SU-DHL-6 (cell line): ENCODE measurements around the gene MNS1.
"Not testable (repeated sequence)": the region's sequence is repeated elsewhere in the genome, so short reads cannot be mapped to it uniquely, and the experiment has no call there.

ENCODE experiments used
- H2AFZ ChIP-seq: fragments of 200-600 bp; sonication (generic); 2 replicates; pipeline ENCODE4 v1.6.1; 2014; ENCODE audit warnings: low read depth, mild to moderate bottlenecking, moderate library complexity, mixed read lengths, antibody characterized with exemption, low read length; ENCODE audit not compliant: severe bottlenecking
- H3F3A ChIP-seq: fragments of 200-600 bp; shearing (Covaris generic); 2 replicates; pipeline ENCODE4 v1.6.0; 2016; ENCODE audit warnings: antibody characterized with exemption, mild to moderate bottlenecking; ENCODE audit not compliant: insufficient read depth
- H3K27ac ChIP-seq: fragments of 200-600 bp; sonication (generic); 2 replicates; pipeline ENCODE4 v1.5.1; 2016; ENCODE audit warnings: low read depth, mild to moderate bottlenecking, low read length, moderate library complexity, mixed read lengths
- H3K27me3 ChIP-seq: fragments of 200-600 bp; sonication (generic), shearing (Covaris generic); 2 replicates; pipeline ENCODE4 v1.6.0; 2014; ENCODE audit warnings: mild to moderate bottlenecking, low read length
- H3K36me3 ChIP-seq: fragments of 200-600 bp; sonication (generic); 2 replicates; pipeline ENCODE4 v1.6.1; 2014; ENCODE audit warnings: mild to moderate bottlenecking, low read length, mixed read lengths
- H3K4me2 ChIP-seq: fragments of 300-600, 200-600 bp; shearing (Covaris generic), sonication (generic); 2 replicates; pipeline ENCODE4 v1.6.0; 2014; ENCODE audit warnings: low read length, low read depth, mild to moderate bottlenecking; ENCODE audit not compliant: poor library complexity, severe bottlenecking
- H3K4me3 ChIP-seq: fragments of 200-600 bp; sonication (generic); 2 replicates; pipeline ENCODE4 v1.5.1; 2014; ENCODE audit warnings: antibody characterized with exemption, low read length, mild to moderate bottlenecking, mixed read lengths; ENCODE audit not compliant: insufficient read depth, poor library complexity, severe bottlenecking
- H3K79me2 ChIP-seq: fragments of 200-600 bp; sonication (generic); 2 replicates; pipeline ENCODE4 v1.6.1; 2014; ENCODE audit warnings: mild to moderate bottlenecking, low read length, moderate library complexity; ENCODE audit not compliant: insufficient read depth
- H3K9ac ChIP-seq: fragments of 200-600 bp; sonication (generic); 2 replicates; pipeline ENCODE4 v1.7.0; 2014; ENCODE audit warnings: mild to moderate bottlenecking, low read length
- H3K9me2 ChIP-seq: fragments of 200-600 bp; sonication (generic); replicated peaks from 2 replicates; pipeline ENCODE4 v1.6.1; 2014; ENCODE audit warnings: low read length; ENCODE audit not compliant: insufficient read depth
- H3K9me3 ChIP-seq: fragments of 200-600 bp; sonication (generic); 2 replicates; pipeline ENCODE4 v1.6.1; 2014; ENCODE audit warnings: low read length, mixed read lengths; ENCODE audit not compliant: insufficient read depth
- H4K20me1 ChIP-seq: fragments of 200-600 bp; sonication (generic); 2 replicates; pipeline ENCODE4 v1.6.1; 2014; ENCODE audit warnings: low read depth, mild to moderate bottlenecking, antibody characterized with exemption, low read length, moderate library complexity, mixed read lengths
- EZH2phosphoT487 ChIP-seq: fragments of 200-600 bp; sonication (generic), shearing (Covaris generic); conservative IDR thresholded peaks from 2 replicates; pipeline ENCODE4 v1.6.1; 2018; ENCODE audit warnings: mild to moderate bottlenecking, antibody characterized with exemption, low read length, moderate library complexity, mixed read lengths
- TF ChIP-seq, protein P1 (sequence below): fragments of 200-600 bp; sonication (generic); IDR thresholded peaks from one replicate; pipeline ENCODE4 v1.5.1; 2017; ENCODE audit warnings: antibody characterized with exemption, mild to moderate bottlenecking, low read length, moderate library complexity; ENCODE audit not compliant: insufficient read depth, poor library complexity, severe bottlenecking

MNS1 gene

DNA sequence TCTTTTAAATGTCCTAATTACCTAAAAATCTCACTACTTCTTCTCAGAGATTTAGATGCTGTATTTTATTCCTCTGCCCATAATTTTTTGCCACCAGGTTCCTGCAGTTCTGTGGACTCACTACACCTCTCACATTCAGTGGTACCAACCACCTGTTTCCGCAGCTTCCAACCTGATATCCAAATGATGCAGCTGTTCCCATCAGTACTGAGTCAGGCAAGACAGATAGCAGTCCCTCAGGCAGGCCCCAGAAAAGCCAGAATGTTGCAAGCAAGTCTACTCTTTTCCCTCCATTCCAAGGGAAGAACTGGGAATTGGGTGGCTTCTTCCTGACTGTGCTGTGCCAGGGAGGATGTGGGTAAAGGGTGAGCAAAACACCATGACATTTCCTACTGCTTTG lies 39.0 kb downstream of the MNS1 start:
- no peaks in the 10 kb centered on the region for H4K20me1 ChIP-seq
- H3K27ac ChIP-seq: no peak overlapping the region
- no peaks in the 10 kb centered on the region for H3K9me3 ChIP-seq
- peaks cover 8% of the 10 kb centered on the region for H3K36me3 ChIP-seq
- TF ChIP-seq, protein P1, sequence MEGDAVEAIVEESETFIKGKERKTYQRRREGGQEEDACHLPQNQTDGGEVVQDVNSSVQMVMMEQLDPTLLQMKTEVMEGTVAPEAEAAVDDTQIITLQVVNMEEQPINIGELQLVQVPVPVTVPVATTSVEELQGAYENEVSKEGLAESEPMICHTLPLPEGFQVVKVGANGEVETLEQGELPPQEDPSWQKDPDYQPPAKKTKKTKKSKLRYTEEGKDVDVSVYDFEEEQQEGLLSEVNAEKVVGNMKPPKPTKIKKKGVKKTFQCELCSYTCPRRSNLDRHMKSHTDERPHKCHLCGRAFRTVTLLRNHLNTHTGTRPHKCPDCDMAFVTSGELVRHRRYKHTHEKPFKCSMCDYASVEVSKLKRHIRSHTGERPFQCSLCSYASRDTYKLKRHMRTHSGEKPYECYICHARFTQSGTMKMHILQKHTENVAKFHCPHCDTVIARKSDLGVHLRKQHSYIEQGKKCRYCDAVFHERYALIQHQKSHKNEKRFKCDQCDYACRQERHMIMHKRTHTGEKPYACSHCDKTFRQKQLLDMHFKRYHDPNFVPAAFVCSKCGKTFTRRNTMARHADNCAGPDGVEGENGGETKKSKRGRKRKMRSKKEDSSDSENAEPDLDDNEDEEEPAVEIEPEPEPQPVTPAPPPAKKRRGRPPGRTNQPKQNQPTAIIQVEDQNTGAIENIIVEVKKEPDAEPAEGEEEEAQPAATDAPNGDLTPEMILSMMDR: no peak
- TF ChIP-seq EZH2phosphoT487: no peak
- H3F3A ChIP-seq: no peaks in the 10 kb centered on the region
- no peak overlapping the region for H3K9ac ChIP-seq
- H3K79me2 ChIP-seq: no peaks in the 10 kb centered on the region
- H3K4me3 ChIP-seq: no peak overlapping the region
- H3K4me2 ChIP-seq: no peak overlapping the region
- no peaks in the 10 kb centered on the region for H3K9me2 ChIP-seq
- H3K27me3 ChIP-seq: no peaks in the 10 kb centered on the region
- no peak overlapping the region for H2AFZ ChIP-seq

DNA sequence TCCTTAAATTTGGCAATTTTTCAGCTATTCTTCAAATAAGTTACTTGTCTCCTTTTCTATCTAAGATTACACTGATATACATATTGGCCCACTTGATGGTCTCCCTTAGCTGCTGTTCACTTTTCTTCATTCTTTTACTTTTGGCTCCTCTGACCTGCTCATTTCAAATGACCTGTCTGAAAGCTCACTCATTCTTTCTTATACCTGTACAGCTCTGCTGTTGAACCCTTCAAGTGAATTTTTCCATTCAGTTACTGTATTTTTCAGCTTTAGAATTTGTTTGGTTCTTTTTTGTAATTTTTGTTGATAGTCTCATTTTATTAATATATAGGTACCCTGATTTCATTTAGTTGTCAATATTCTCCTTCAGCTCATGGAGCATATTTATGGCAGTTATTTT lies 39.7 kb downstream of the MNS1 start:
- H3K79me2 ChIP-seq: no peaks in the 10 kb centered on the region
- TF ChIP-seq EZH2phosphoT487: no peak
- TF ChIP-seq, protein P1: no peak
- H3K9me2 ChIP-seq: no peaks in the 10 kb centered on the region
- H2AFZ ChIP-seq: no peak overlapping the region
- no peaks in the 10 kb centered on the region for H3F3A ChIP-seq
- H4K20me1 ChIP-seq: no peaks in the 10 kb centered on the region
- H3K27ac ChIP-seq: no peak overlapping the region
- H3K27me3 ChIP-seq: no peaks in the 10 kb centered on the region
- H3K9me3 ChIP-seq: no peaks in the 10 kb centered on the region
- no peak overlapping the region for H3K4me3 ChIP-seq
- H3K9ac ChIP-seq: no peak overlapping the region
- peaks cover 8% of the 10 kb centered on the region for H3K36me3 ChIP-seq
- no peak overlapping the region for H3K4me2 ChIP-seq

DNA sequence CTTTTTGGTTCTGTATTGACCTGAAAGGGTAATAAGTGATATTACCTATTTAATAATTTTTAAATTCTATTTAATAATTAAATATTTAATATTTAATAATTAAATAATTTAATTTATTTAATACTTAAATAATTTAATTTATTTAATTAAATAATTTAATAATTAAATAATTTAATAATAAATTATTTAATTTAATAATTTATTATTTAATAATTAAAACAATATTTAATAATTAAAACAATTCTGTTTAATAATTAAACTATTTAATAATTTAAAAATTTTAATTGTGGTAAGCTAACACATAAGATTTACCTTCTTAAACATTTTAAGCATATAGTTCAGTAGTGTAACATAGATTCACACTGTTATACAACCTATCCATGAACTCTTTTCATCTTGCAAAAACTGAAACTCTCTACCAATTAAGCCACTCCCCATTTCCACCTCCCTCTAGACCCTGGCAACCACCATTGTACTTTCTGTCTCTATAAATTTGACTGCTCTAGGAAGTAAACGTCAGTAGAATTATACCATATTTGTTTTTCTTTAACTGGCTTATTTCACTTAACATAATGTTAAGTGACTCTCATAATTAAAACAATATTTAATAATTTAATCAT lies 51.7 kb downstream of the MNS1 start:
- not testable (repeated sequence) for H2AFZ ChIP-seq, H3K79me2 ChIP-seq

DNA sequence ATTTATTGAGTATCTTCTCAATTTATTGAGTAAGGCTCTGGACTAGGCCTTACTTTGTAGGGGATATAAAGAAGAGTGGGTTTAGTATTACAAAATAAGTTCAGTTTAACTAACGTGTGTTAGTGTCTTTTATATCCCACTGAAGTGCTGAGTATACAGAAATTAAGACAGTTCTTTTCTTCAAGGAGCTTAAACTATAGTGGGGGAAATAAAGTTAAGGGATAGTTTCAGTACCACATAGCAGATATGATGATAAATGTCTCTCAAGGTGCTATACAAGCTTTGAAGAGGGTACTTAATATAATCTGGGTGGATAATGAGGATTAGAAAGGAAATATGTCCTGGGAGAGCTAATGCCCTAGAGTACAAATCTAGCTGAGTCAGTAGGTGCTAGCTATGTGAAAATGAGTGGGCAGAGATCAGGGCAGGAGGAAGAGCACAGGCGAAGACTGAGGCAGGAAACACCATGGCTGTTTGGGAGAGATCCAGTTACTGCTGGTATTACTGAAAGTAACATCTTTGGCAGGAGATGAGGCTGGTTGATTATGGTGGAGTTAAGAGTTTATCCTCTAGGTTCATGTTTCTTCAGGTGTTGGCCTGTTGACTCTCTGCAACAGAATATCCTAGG lies 53.7 kb downstream of the MNS1 start:
- H3K4me2 ChIP-seq: no peak overlapping the region
- peaks cover 10% of the 10 kb centered on the region; the same call in 1 of the 2 replicates for H3K36me3 ChIP-seq
- peaks cover 4% of the 10 kb centered on the region; the same call in 1 of the 2 replicates for H3K9me3 ChIP-seq
- H2AFZ ChIP-seq: no peak overlapping the region
- H3K4me3 ChIP-seq: no peak overlapping the region
- H3F3A ChIP-seq: no peaks in the 10 kb centered on the region
- H3K79me2 ChIP-seq: no peaks in the 10 kb centered on the region
- H3K9ac ChIP-seq: no peak overlapping the region
- TF ChIP-seq, protein P1: no peak
- no peak for TF ChIP-seq EZH2phosphoT487
- no peaks in the 10 kb centered on the region for H4K20me1 ChIP-seq
- H3K27me3 ChIP-seq: no peaks in the 10 kb centered on the region
- H3K27ac ChIP-seq: no peak overlapping the region
- H3K9me2 ChIP-seq: no peaks in the 10 kb centered on the region

More for the DNA sequence above, 51.7 kb downstream of the MNS1 start:
- H3K9me3 ChIP-seq, H3K9me2 ChIP-seq, H3K4me2 ChIP-seq, H3K27me3 ChIP-seq, H3K9ac ChIP-seq, H3K4me3 ChIP-seq, H4K20me1 ChIP-seq, H3F3A ChIP-seq, H3K36me3 ChIP-seq, H3K27ac ChIP-seq: not testable (repeated sequence)
